ENCODE data around the gene ABHD12. TPM values are rescaled to one million over a fixed set of nuclear protein-coding genes. Genes with fewer than 3 reads are reported as not detected.

The ABHD12 gene
- total and polyA plus RNA-seq, 2 donors (not counting 1 experiment from before 2014, with no cell fraction given), result 79.1 to 84.6 TPM

GRCh38 chr20:25274481-25274880 is 116.2 kb downstream of the ABHD12 start:
- Histone ChIP-seq H3K4me2 (ENCODE audit: extremely low read depth, insufficient read depth, low read length) (no peak overlapping the region), H3K9ac (ENCODE audit: insufficient read depth, low read length) (no peak overlapping the region), H3K9me3 (ENCODE audit: control insufficient read depth, insufficient read depth, low read depth, low read length) (no peaks in the 10 kb centered on the region), H3K36me3 (ENCODE audit: control insufficient read depth, insufficient read depth, low read length) (peaks cover 24% of the 10 kb centered on the region), H3K4me3 (replicated peaks in 1 of 4; ENCODE audit: control extremely low read depth in 1 of 4, insufficient read depth in 1 of 4, low read depth in 3 of 4, low read length in 4 of 4) (no peak overlapping the region), H3K4me1 (ENCODE audit: control insufficient read depth, extremely low read depth, insufficient read depth, low read length) (no peaks in the 10 kb centered on the region), H4K20me1 (ENCODE audit: control insufficient read depth, extremely low read depth, insufficient read depth, low read length) (no peaks in the 10 kb centered on the region), H2AFZ (ENCODE audit: low read length) (no peak overlapping the region), H3K79me2 (ENCODE audit: control insufficient read depth, insufficient read depth, low read length) (no peaks in the 10 kb centered on the region), H3K27ac (ENCODE audit: insufficient read depth, low read length) (no peak overlapping the region), H3K27me3 (ENCODE audit: control insufficient read depth, insufficient read depth, low read length) (no peaks in the 10 kb centered on the region)
- no peak for DNase-seq (ENCODE audit: low read depth in 2 of 2)
- TF ChIP-seq CTCF (conservative IDR thresholded peaks at IDR 0.05 in 1 of 2, IDR thresholded peaks at IDR 0.05 in 1 of 2; ENCODE audit: low read depth in 1 of 2, low read length in 2 of 2), result no peak
- no peak for TF ChIP-seq EZH2 (IDR thresholded peaks at IDR 0.05; ENCODE audit: low read length, missing control alignments)

GRCh38 chr20:25273541-25274358 is 116.9 kb downstream of the ABHD12 start:
- Histone ChIP-seq H3K27ac (ENCODE audit: insufficient read depth, low read length) (no peak overlapping the region), H3K9ac (ENCODE audit: insufficient read depth, low read length) (no peak overlapping the region), H3K4me1 (ENCODE audit: control insufficient read depth, extremely low read depth, insufficient read depth, low read length) (no peaks in the 10 kb centered on the region), H3K9me3 (ENCODE audit: control insufficient read depth, insufficient read depth, low read depth, low read length) (no peaks in the 10 kb centered on the region), H4K20me1 (ENCODE audit: control insufficient read depth, extremely low read depth, insufficient read depth, low read length) (no peaks in the 10 kb centered on the region), H2AFZ (ENCODE audit: low read length) (no peak overlapping the region), H3K36me3 (ENCODE audit: control insufficient read depth, insufficient read depth, low read length) (peaks cover 24% of the 10 kb centered on the region), H3K4me2 (ENCODE audit: extremely low read depth, insufficient read depth, low read length) (no peak overlapping the region), H3K4me3 (replicated peaks in 1 of 4; ENCODE audit: control extremely low read depth in 1 of 4, insufficient read depth in 1 of 4, low read depth in 3 of 4, low read length in 4 of 4) (no peak overlapping the region), H3K27me3 (ENCODE audit: control insufficient read depth, insufficient read depth, low read length) (no peaks in the 10 kb centered on the region), H3K79me2 (ENCODE audit: control insufficient read depth, insufficient read depth, low read length) (no peaks in the 10 kb centered on the region)
- no peak for DNase-seq (ENCODE audit: low read depth in 2 of 2)
- TF ChIP-seq CTCF (conservative IDR thresholded peaks at IDR 0.05 in 1 of 2, IDR thresholded peaks at IDR 0.05 in 1 of 2; ENCODE audit: low read depth in 1 of 2, low read length in 2 of 2) (no peak), EZH2 (IDR thresholded peaks at IDR 0.05; ENCODE audit: low read length, missing control alignments) (no peak)

- DNase-seq (ENCODE audit: low read depth in 2 of 2), result no peak
- Histone ChIP-seq H3K79me2 (ENCODE audit: control insufficient read depth, insufficient read depth, low read length) (no peaks in the 10 kb centered on the region), H3K4me2 (ENCODE audit: extremely low read depth, insufficient read depth, low read length) (no peak overlapping the region), H4K20me1 (ENCODE audit: control insufficient read depth, extremely low read depth, insufficient read depth, low read length) (no peaks in the 10 kb centered on the region), H3K4me3 (replicated peaks in 1 of 4; ENCODE audit: control extremely low read depth in 1 of 4, insufficient read depth in 1 of 4, low read depth in 3 of 4, low read length in 4 of 4) (no peak overlapping the region), H3K27me3 (ENCODE audit: control insufficient read depth, insufficient read depth, low read length) (no peaks in the 10 kb centered on the region), H3K9ac (ENCODE audit: insufficient read depth, low read length) (no peak overlapping the region), H3K27ac (ENCODE audit: insufficient read depth, low read length) (no peak overlapping the region), H3K4me1 (ENCODE audit: control insufficient read depth, extremely low read depth, insufficient read depth, low read length) (no peaks in the 10 kb centered on the region), H2AFZ (ENCODE audit: low read length) (no peak overlapping the region), H3K9me3 (ENCODE audit: control insufficient read depth, insufficient read depth, low read depth, low read length) (no peaks in the 10 kb centered on the region), H3K36me3 (ENCODE audit: control insufficient read depth, insufficient read depth, low read length) (peaks cover 24% of the 10 kb centered on the region)
- no peak for TF ChIP-seq EZH2 (IDR thresholded peaks at IDR 0.05; ENCODE audit: low read length, missing control alignments)
- no peak for TF ChIP-seq CTCF (conservative IDR thresholded peaks at IDR 0.05 in 1 of 2, IDR thresholded peaks at IDR 0.05 in 1 of 2; ENCODE audit: low read depth in 1 of 2, low read length in 2 of 2)
These were observed 117.6 kb downstream of the ABHD12 start for GRCh38 chr20:25273046-25273445.
